Ishikawa (cell line): ENCODE measurements around the gene MGLL.

ENCODE experiments used
- CEBPB ChIP-seq: IDR thresholded peaks from 2 replicates; pipeline ENCODE4 v1.6.1; 2012
- CREB1 ChIP-seq: IDR thresholded peaks from 2 replicates; pipeline ENCODE4 v1.6.1; 2012; ENCODE audit warnings: low read depth
- EGR1 ChIP-seq: IDR thresholded peaks from 2 replicates; pipeline ENCODE4 v1.6.1; 2012
- EP300 ChIP-seq: IDR thresholded peaks from 2 replicates; pipeline ENCODE4 v1.6.1; 2012; ENCODE audit warnings: borderline replicate concordance
- FOXM1 ChIP-seq: IDR thresholded peaks from 2 replicates; pipeline ENCODE4 v1.6.1; 2012; ENCODE audit warnings: low read depth, borderline replicate concordance
- NFIC ChIP-seq: IDR thresholded peaks from 2 replicates; pipeline ENCODE4 v1.6.1; 2012
- RAD21 ChIP-seq: IDR thresholded peaks from 2 replicates; pipeline ENCODE4 v1.6.1; 2012; ENCODE audit warnings: low read depth
- TAF1 ChIP-seq: IDR thresholded peaks from 2 replicates; pipeline ENCODE4 v1.6.1; 2012; ENCODE audit warnings: low read depth, mild to moderate bottlenecking
- TCF12 ChIP-seq: IDR thresholded peaks from 2 replicates; pipeline ENCODE4 v1.6.1; 2012; ENCODE audit warnings: low read depth
- TEAD4 ChIP-seq: IDR thresholded peaks from 2 replicates; pipeline ENCODE4 v1.6.1; 2012
- YY1 ChIP-seq: IDR thresholded peaks from 2 replicates; pipeline ENCODE4 v1.6.1; 2012; ENCODE audit warnings: low read depth
- TF ChIP-seq, protein P1 (sequence below): IDR thresholded peaks from 2 replicates; pipeline ENCODE4 v1.6.1; 2012
- TF ChIP-seq, protein P2 (sequence below): IDR thresholded peaks from 2 replicates; pipeline ENCODE4 v1.6.1; 2012; ENCODE audit warnings: low read depth, mild to moderate bottlenecking
- TF ChIP-seq, protein P3 (sequence below): IDR thresholded peaks from 2 replicates; pipeline ENCODE4 v1.6.1; 2012

DNA sequence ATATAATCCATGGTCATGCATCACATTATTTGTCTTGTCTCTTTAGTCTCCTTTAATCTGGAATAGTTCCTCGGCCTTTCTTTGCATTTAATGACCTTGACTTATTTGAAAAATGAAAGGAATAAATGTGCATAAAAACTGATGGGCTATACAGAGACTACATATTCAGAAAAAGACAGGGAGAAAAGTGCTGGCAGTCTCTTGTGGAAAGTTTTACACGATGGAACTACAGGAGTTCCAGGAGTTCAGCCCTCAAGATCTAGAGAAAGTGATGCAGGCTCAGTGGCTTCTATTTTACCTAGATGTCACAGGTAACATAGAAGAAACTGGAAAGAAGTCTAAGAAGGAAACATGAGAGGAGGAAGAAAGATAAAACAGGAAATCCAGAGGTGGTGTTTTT lies 157.2 kb downstream of the MGLL start:
- TF ChIP-seq RAD21 (no peak), TAF1 (no peak), YY1 (no peak), CEBPB (no peak), EGR1 (no peak), FOXM1 (no peak), EP300 (no peak), NFIC (no peak), TEAD4 (no peak), TCF12 (no peak), CREB1 (no peak)
- TF ChIP-seq, protein P1, sequence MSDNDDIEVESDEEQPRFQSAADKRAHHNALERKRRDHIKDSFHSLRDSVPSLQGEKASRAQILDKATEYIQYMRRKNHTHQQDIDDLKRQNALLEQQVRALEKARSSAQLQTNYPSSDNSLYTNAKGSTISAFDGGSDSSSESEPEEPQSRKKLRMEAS: no peak
- TF ChIP-seq, protein P2, sequence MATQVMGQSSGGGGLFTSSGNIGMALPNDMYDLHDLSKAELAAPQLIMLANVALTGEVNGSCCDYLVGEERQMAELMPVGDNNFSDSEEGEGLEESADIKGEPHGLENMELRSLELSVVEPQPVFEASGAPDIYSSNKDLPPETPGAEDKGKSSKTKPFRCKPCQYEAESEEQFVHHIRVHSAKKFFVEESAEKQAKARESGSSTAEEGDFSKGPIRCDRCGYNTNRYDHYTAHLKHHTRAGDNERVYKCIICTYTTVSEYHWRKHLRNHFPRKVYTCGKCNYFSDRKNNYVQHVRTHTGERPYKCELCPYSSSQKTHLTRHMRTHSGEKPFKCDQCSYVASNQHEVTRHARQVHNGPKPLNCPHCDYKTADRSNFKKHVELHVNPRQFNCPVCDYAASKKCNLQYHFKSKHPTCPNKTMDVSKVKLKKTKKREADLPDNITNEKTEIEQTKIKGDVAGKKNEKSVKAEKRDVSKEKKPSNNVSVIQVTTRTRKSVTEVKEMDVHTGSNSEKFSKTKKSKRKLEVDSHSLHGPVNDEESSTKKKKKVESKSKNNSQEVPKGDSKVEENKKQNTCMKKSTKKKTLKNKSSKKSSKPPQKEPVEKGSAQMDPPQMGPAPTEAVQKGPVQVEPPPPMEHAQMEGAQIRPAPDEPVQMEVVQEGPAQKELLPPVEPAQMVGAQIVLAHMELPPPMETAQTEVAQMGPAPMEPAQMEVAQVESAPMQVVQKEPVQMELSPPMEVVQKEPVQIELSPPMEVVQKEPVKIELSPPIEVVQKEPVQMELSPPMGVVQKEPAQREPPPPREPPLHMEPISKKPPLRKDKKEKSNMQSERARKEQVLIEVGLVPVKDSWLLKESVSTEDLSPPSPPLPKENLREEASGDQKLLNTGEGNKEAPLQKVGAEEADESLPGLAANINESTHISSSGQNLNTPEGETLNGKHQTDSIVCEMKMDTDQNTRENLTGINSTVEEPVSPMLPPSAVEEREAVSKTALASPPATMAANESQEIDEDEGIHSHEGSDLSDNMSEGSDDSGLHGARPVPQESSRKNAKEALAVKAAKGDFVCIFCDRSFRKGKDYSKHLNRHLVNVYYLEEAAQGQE: no peak
- TF ChIP-seq, protein P3, sequence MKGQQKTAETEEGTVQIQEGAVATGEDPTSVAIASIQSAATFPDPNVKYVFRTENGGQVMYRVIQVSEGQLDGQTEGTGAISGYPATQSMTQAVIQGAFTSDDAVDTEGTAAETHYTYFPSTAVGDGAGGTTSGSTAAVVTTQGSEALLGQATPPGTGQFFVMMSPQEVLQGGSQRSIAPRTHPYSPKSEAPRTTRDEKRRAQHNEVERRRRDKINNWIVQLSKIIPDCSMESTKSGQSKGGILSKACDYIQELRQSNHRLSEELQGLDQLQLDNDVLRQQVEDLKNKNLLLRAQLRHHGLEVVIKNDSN: no peak
